HEK293 (cell line): ENCODE data around the gene CORT.

Experiments
- CTCF ChIA-PET: fragments of 350-600 bp; formaldehyde crosslinking; extraction: SDS; loops from one replicate; lab custom pipeline; 2021; ENCODE audit warnings: antibody characterized with exemption; lab: Yijun Ruan, JAX
- POLR2A ChIA-PET: fragments of 300-600 bp; formaldehyde crosslinking; extraction: SDS; loops from one replicate; lab custom pipeline; 2020; ENCODE audit warnings: antibody characterized with exemption, inconsistent platforms; lab: Yijun Ruan, JAX
- H3K27ac ChIP-seq: fragments of 200-500 bp; sonication (Bioruptor generic); 2 replicates; pipeline ENCODE4 v1.5.1; 2014; ENCODE audit warnings: low read depth, low read length, control low read depth, inconsistent platforms; ENCODE audit errors: extremely low read depth
- H3K36me3 ChIP-seq, 2 experiments: fragments of 200-500 bp in 1 of 2; sonication (Bioruptor generic) in 1 of 2; 1 replicate in 1 of 2; 2 replicates in 1 of 2; pipeline ENCODE4 v1.5.1; 2014 to 2017; ENCODE audit warnings: inconsistent platforms in 2 of 2, low read length in 2 of 2; ENCODE audit not compliant: control insufficient read depth in 2 of 2, insufficient read depth in 1 of 2
- H3K4me1 ChIP-seq: fragments of 200-500 bp; sonication (Bioruptor generic); 2 replicates; pipeline ENCODE4 v1.5.1; 2014; ENCODE audit warnings: mild to moderate bottlenecking, low read length, inconsistent platforms; ENCODE audit not compliant: control insufficient read depth, insufficient read depth
- H3K4me3 ChIP-seq: 2 replicates; pipeline ENCODE4 v1.5.1; 2011; ENCODE audit warnings: low read depth, mild to moderate bottlenecking, control low read depth, low read length, moderate library complexity
- H3K9me3 ChIP-seq: fragments of 200-500 bp; sonication (Bioruptor generic); 2 replicates; pipeline ENCODE4 v1.5.1; 2014; ENCODE audit warnings: low read depth, low read length, inconsistent platforms; ENCODE audit not compliant: control insufficient read depth, insufficient read depth
- KLF1 ChIP-seq: fragments of 450-650 bp; formaldehyde crosslinking; IDR thresholded peaks from 2 replicates; pipeline ENCODE4 v1.5.1; 2016; ENCODE audit warnings: missing biosample characterization, missing genetic modification characterization
- MEIS1 ChIP-seq: sonication (generic); formaldehyde crosslinking; IDR thresholded peaks from 2 replicates; pipeline ENCODE4 v1.8.1; 2022; ENCODE audit warnings: missing genetic modification reagents, mild to moderate bottlenecking, borderline replicate concordance
- TSHZ1 ChIP-seq: fragments of 450-650 bp; formaldehyde crosslinking; IDR thresholded peaks from 2 replicates; pipeline ENCODE4 v1.5.1; 2016; ENCODE audit warnings: missing biosample characterization, missing genetic modification characterization, borderline replicate concordance
- ZBTB10 ChIP-seq: fragments of 450-650 bp; formaldehyde crosslinking; IDR thresholded peaks from 2 replicates; pipeline ENCODE4 v1.5.1; 2016; ENCODE audit warnings: missing biosample characterization, missing genetic modification characterization
- ZBTB49 ChIP-seq: fragments of 450-650 bp; formaldehyde crosslinking; IDR thresholded peaks from 2 replicates; pipeline ENCODE4 v1.5.1; 2016; ENCODE audit warnings: missing biosample characterization, missing genetic modification characterization, low read depth
- ZFP3 ChIP-seq: fragments of 450-650 bp; formaldehyde crosslinking; IDR thresholded peaks from 2 replicates; pipeline ENCODE4 v1.5.1; 2016; ENCODE audit warnings: low read depth, missing biosample characterization, missing genetic modification characterization
- ZNF114 ChIP-seq: fragments of 450-650 bp; formaldehyde crosslinking; IDR thresholded peaks from 2 replicates; pipeline ENCODE4 v1.5.0; 2017; ENCODE audit warnings: missing biosample characterization, missing genetic modification characterization
- ZNF239 ChIP-seq: fragments of 450-650 bp; formaldehyde crosslinking; IDR thresholded peaks from 2 replicates; pipeline ENCODE4 v1.5.1; 2016; ENCODE audit warnings: missing biosample characterization, missing genetic modification characterization
- ZNF26 ChIP-seq: fragments of 450-650 bp; formaldehyde crosslinking; IDR thresholded peaks from 2 replicates; pipeline ENCODE4 v1.5.1; 2016; ENCODE audit warnings: missing biosample characterization, missing genetic modification characterization
- ZNF274 ChIP-seq, 2 experiments: fragments of 200-500 bp in 1 of 2; fragments of 450-650 bp in 1 of 2; sonication (Bioruptor generic) in 1 of 2; formaldehyde crosslinking in 1 of 2; IDR thresholded peaks; 2 replicates each; pipeline versions ENCODE4 v1.5.1 to v1.6.1; 2014 to 2016; ENCODE audit warnings: borderline replicate concordance in 1 of 2, inconsistent platforms in 1 of 2, low read length in 1 of 2, missing biosample characterization in 1 of 2, missing genetic modification characterization in 1 of 2
- ZNF341 ChIP-seq: fragments of 450-650 bp; formaldehyde crosslinking; IDR thresholded peaks from 2 replicates; pipeline ENCODE4; 2016; ENCODE audit warnings: low read depth, missing biosample characterization, missing genetic modification characterization
- ZNF391 ChIP-seq: fragments of 450-650 bp; formaldehyde crosslinking; IDR thresholded peaks from 2 replicates; pipeline ENCODE4 v1.5.1; 2016; ENCODE audit warnings: low read depth, missing biosample characterization, missing genetic modification characterization, borderline replicate concordance
- ZNF514 ChIP-seq: fragments of 450-650 bp; formaldehyde crosslinking; IDR thresholded peaks from 2 replicates; pipeline ENCODE4 v1.5.1; 2016; ENCODE audit warnings: missing biosample characterization, missing genetic modification characterization
- ZNF544 ChIP-seq: fragments of 450-650 bp; formaldehyde crosslinking; IDR thresholded peaks from 2 replicates; pipeline ENCODE4 v1.5.0; 2017; ENCODE audit warnings: missing biosample characterization, missing genetic modification characterization
- ZNF580 ChIP-seq: fragments of 450-650 bp; formaldehyde crosslinking; IDR thresholded peaks from 2 replicates; pipeline ENCODE4 v1.5.1; 2016; ENCODE audit warnings: missing biosample characterization, missing genetic modification characterization
- ZNF596 ChIP-seq: fragments of 450-650 bp; IDR thresholded peaks from 2 replicates; pipeline ENCODE4 v1.5.0; 2018; ENCODE audit warnings: missing biosample characterization, mild to moderate bottlenecking, missing genetic modification characterization, moderate library complexity
- ZNF610 ChIP-seq: fragments of 450-650 bp; formaldehyde crosslinking; IDR thresholded peaks from 2 replicates; pipeline ENCODE4 v1.5.1; 2016; ENCODE audit warnings: missing biosample characterization, missing genetic modification characterization, borderline replicate concordance
- ZNF626 ChIP-seq: fragments of 450-650 bp; sonication (Bioruptor Pico); formaldehyde crosslinking; IDR thresholded peaks from 2 replicates; pipeline ENCODE4 v1.5.1; 2018; ENCODE audit warnings: missing biosample characterization, missing genetic modification characterization, inconsistent platforms
- ZSCAN4 ChIP-seq: fragments of 450-650 bp; formaldehyde crosslinking; IDR thresholded peaks from 2 replicates; pipeline ENCODE4 v1.5.1; 2017; ENCODE audit warnings: missing biosample characterization, missing genetic modification characterization

CORT gene

GRCh38 chr1:10479296-10479695 is 29.5 kb downstream of the CORT start (continued):
- TF ChIP-seq TSHZ1 (tag by site-specific recombination) (no peak), ZNF391 (tag by site-specific recombination) (no peak), ZFP3 (tag by site-specific recombination) (no peak)

GRCh38 chr1:10480614-10481013 is 30.8 kb downstream of the CORT start:
- no peak overlapping the region for H3K27ac ChIP-seq
- peaks cover 8 to 12% of the 10 kb centered on the region in 2 experiments; a peak in 2 of 3 replicates for H3K36me3 ChIP-seq
- CTCF ChIA-PET, result interaction anchor here (0.6 kb wide), 2 partner anchors 29 to 350 kb away, joined by 3 to 4 read pairs; no protein-coding TSS in a partner anchor
- no peaks in the 10 kb centered on the region for H3K9me3 ChIP-seq
- peak; percentile 64 for TF ChIP-seq ZNF596
- no peak for TF ChIP-seq ZNF544 (tag by site-specific recombination)
- TF ChIP-seq KLF1 (tag by site-specific recombination), result no peak
- TF ChIP-seq, all 188 proteins: peak for 1
- POLR2A ChIA-PET, result no interaction called here
- H3K4me1 ChIP-seq, result no peaks in the 10 kb centered on the region
- no peak overlapping the region for H3K4me3 ChIP-seq

- CTCF ChIA-PET, result interaction anchor here (0.7 to 2.5 kb wide), 3 partner anchors 10 to 1393 kb away, joined by 5 to 17 read pairs (median 5); no protein-coding TSS in a partner anchor
- no peak for TF ChIP-seq ZNF274 (IDR thresholded peaks at IDR 0.05; ENCODE audit: low read length)
- TF ChIP-seq ZNF274 (tag by site-specific recombination; IDR thresholded peaks at IDR 0.05; ENCODE audit: borderline replicate concordance), result no peak
- TF ChIP-seq ZNF114 (tag by site-specific recombination), result no peak
- no peak for TF ChIP-seq ZBTB49 (tag by site-specific recombination)
- TF ChIP-seq ZNF26 (tag by site-specific recombination), result no peak
- TF ChIP-seq ZSCAN4 (tag by site-specific recombination), result no peak
- TF ChIP-seq ZNF514 (tag by site-specific recombination), result no peak
- TF ChIP-seq ZNF239, result no peak
- no peak for TF ChIP-seq ZBTB10 (tag by site-specific recombination)
- no peak for TF ChIP-seq ZNF580 (tag by site-specific recombination)
- no peak for TF ChIP-seq ZNF626 (tag by site-specific recombination)
- TF ChIP-seq MEIS1 (CRISPR knock-in tag), result no peak
- TF ChIP-seq ZNF341 (tag by site-specific recombination), result no peak
- no peak for TF ChIP-seq ZNF610 (tag by site-specific recombination)
These were observed 34.7 kb downstream of the CORT start for GRCh38 chr1:10484521-10484920.

More at GRCh38 chr1:10484521-10484920, 34.7 kb downstream of the CORT start:
- H3K9me3 ChIP-seq, result no peaks in the 10 kb centered on the region
- POLR2A ChIA-PET, result no interaction called here
- 0 out of 2 replicates have a peak overlapping the region, but pooled peaks have one; percentile 11 for H3K27ac ChIP-seq
- H3K4me3 ChIP-seq, result no peak overlapping the region
- H3K4me1 ChIP-seq, result 0 out of 2 replicates have a peak, but pooled peaks cover 3% of the 10 kb centered on the region
- H3K36me3 ChIP-seq, result peaks cover 12% of the 10 kb centered on the region in 2 experiments; a peak in 2 of 3 replicates
